ENCODE results near the gene EPHA2. TPM values are rescaled to one million over a fixed set of nuclear protein-coding genes. Genes with fewer than 3 reads are reported as not detected.
A peak's percentile ranks its signal among the peaks of the same experiment; 100 is the strongest.

The EPHA2 gene
- polyA plus RNA-seq, 2 of the 4 experiments (the other 2 are of a cell fraction) = 59.3 to 93.2 TPM

- ATAC-seq (no peak), FAIRE-seq (no peak), DNase-seq (ENCODE audit: low read depth in 1 of 2, low spot score in 1 of 2) (no peak)
- Histone ChIP-seq H3K9me3 (no peaks in the 10 kb centered on the region), H3K4me3 (0 out of 3 replicates have a peak overlapping the region, but pooled peaks have one; percentile 13), H3K4me2 (peak overlapping the region; percentile 81), H3K4me1 (peaks cover 92% of the 10 kb centered on the region), H3K27ac (peak overlapping the region; percentile 95 to 100)
- ChIA-PET POLR2A (no interaction called here), CTCF (interaction anchor here (3.1 to 16.2 kb wide), 5 partner anchors 12 to 65 kb away, joined by 15 to 222 read pairs (median 44); partner anchors contain the start of gene FAM131C)
- WGBS (ENCODE audit: missing lambda C conversion rate) = 85% methylated on average over 5 of the region's 5 CpGs
- TF ChIP-seq SMC3 (IDR thresholded peaks at IDR 0.05) = no peak
- TF ChIP-seq RCOR1 (IDR thresholded peaks at IDR 0.05; ENCODE audit: low read depth, low read length) = no peak
- TF ChIP-seq, protein P1, sequence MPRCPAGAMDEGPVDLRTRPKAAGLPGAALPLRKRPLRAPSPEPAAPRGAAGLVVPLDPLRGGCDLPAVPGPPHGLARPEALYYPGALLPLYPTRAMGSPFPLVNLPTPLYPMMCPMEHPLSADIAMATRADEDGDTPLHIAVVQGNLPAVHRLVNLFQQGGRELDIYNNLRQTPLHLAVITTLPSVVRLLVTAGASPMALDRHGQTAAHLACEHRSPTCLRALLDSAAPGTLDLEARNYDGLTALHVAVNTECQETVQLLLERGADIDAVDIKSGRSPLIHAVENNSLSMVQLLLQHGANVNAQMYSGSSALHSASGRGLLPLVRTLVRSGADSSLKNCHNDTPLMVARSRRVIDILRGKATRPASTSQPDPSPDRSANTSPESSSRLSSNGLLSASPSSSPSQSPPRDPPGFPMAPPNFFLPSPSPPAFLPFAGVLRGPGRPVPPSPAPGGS (IDR thresholded peaks at IDR 0.05) = no peak
- no peak for TF ChIP-seq KDM1A (IDR thresholded peaks at IDR 0.05; ENCODE audit: low read depth)
Measured at GRCh38 chr1:16142383-16142995, 13.4 kb downstream of the EPHA2 start.

DNA sequence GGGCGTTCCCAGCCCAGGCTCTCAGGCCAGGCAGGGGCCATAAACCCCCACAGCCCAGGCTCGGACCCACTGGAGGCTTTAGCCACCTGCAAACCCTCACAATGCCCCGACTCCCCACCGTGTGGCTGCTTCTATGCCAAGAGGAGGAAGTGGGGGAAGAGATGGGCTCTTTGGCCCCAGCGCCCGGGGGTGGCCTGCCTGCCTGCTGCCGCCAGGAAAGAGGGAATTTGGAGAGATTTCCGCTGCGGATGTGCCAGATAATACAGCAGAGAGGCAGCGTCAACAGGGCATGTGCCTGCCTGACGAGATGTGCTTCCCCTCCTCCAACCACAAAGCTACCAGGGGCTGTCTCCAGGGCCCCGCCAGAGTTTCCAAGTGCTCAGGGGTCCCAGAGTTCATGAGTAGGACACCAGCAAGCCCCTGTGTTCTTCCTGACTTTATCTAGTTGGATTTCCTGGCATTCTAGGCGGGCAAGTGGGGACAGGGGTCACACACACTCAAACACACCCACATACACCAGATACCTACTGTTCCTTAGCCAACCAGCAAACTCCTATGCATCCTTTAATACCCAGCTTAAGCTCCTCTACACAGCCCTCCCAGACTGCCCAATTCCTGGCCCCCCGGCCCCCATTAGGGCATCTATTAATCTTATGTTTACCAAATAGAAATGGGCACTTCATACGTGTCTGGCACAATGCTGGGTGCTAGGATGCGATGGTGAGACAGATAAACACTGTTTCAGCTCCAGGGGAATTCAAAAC is 14.1 kb downstream of the EPHA2 start:
- ChIA-PET POLR2A (no interaction called here), CTCF (interaction anchor here (0.8 to 4.5 kb wide), 5 partner anchors 9 to 63 kb away, joined by 3 to 44 read pairs (median 15); no protein-coding TSS in a partner anchor)
- WGBS (ENCODE audit: missing lambda C conversion rate) = 46% methylated on average over 7 of the region's 16 CpGs

DNA sequence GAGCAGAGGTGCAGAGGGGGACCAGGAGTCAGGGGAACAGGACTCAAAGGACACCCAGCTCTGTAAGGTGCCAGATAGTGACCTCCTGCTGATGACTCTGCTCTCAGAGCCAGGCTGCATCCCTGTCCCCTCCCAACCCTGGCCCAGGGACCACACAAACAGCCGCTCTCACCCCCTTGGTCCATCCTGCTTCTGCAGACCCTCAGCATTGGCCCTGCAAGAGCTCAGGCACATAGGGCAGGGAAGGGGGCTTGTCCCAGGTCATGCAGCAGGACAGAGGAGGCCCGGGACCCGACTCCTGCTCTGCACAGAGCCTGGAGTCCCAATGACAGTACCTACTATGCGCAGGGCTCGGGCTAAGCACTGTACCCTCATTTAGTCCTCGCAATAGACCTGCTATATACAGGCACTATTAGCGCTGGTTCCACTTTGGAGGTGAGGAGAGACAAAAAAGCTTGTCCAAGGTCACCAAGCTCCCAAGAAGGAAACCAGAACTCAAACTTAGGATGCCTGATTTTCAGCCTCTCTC is 15.7 kb downstream of the EPHA2 start:
- WGBS (ENCODE audit: missing lambda C conversion rate) = 84% methylated on average over 3 of the region's 7 CpGs
- H3K4me2 ChIP-seq = peak overlapping the region; percentile 81
- H3K4me3 ChIP-seq = peak overlapping the region; percentile 0; the same call in 2 of the 3 replicates
- no peaks in the 10 kb centered on the region for H3K9me3 ChIP-seq
- TF ChIP-seq CBX8 (IDR thresholded peaks at IDR 0.05) = no peak
- no peak for TF ChIP-seq FOXS1 (CRISPR knock-in tag; IDR thresholded peaks at IDR 0.05)
- TF ChIP-seq MAX (IDR thresholded peaks at IDR 0.05) = no peak
- no peak for TF ChIP-seq RARB (CRISPR knock-in tag; IDR thresholded peaks at IDR 0.05)
- no peak for TF ChIP-seq BHLHE40 (IDR thresholded peaks at IDR 0.05; ENCODE audit: low read depth, low read length)
- CTCF ChIA-PET = interaction anchor here (0.8 to 4.5 kb wide), 8 partner anchors 9 to 67 kb away, joined by 3 to 44 read pairs (median 7); partner anchors contain the start of gene FAM131C
- FAIRE-seq (no peak), ATAC-seq (no peak), DNase-seq (ENCODE audit: low read depth in 1 of 2, low spot score in 1 of 2) (no peak)
- POLR2A ChIA-PET = interaction anchor here (0.5 to 1.4 kb wide), 5 partner anchors 16 to 295 kb away, joined by 3 to 5 read pairs (median 4); partner anchors contain the start of gene EPHA2
- H3K4me1 ChIP-seq = peaks cover 73% of the 10 kb centered on the region
- peak overlapping the region; percentile 95 to 100 for H3K27ac ChIP-seq

More for the DNA sequence above, 14.1 kb downstream of the EPHA2 start:
- DNase-seq (ENCODE audit: low read depth in 1 of 2, low spot score in 1 of 2) (no peak), ATAC-seq (no peak), FAIRE-seq (no peak)
- Histone ChIP-seq H3K4me3 (0 out of 3 replicates have a peak overlapping the region, but pooled peaks have one; percentile 13), H3K9me3 (no peaks in the 10 kb centered on the region), H3K27ac (peak overlapping the region; percentile 95 to 100), H3K4me1 (peaks cover 84% of the 10 kb centered on the region), H3K4me2 (peak overlapping the region; percentile 81)
- TF ChIP-seq RAD21 (conservative IDR thresholded peaks at IDR 0.05 in 1 of 2, IDR thresholded peaks at IDR 0.05 in 1 of 2) = no peak
- peak; percentile 61; the same call in 1 of the 2 replicates for TF ChIP-seq POLR2AphosphoS2 (conservative IDR thresholded peaks at IDR 0.05; ENCODE audit: low read length)

GRCh38 chr1:16139473-16139962 is 16.4 kb downstream of the EPHA2 start:
- 13% methylated on average over 3 of the region's 3 CpGs for WGBS (ENCODE audit: missing lambda C conversion rate)
- Histone ChIP-seq H3K4me1 (peaks cover 67% of the 10 kb centered on the region), H3K9me3 (no peaks in the 10 kb centered on the region), H3K27ac (peak overlapping the region; percentile 95 to 100), H3K4me2 (peak overlapping the region; percentile 81), H3K4me3 (peak overlapping the region; percentile 13; the same call in 1 of the 3 replicates)
- peak in 1 of 2 experiments; percentile 57 for DNase-seq (ENCODE audit: low read depth in 1 of 2, low spot score in 1 of 2)
- ChIA-PET POLR2A (interaction anchor here (0.5 to 1.4 kb wide), 5 partner anchors 17 to 295 kb away, joined by 3 to 5 read pairs (median 3); partner anchors contain the start of gene EPHA2), CTCF (interaction anchor here (0.7 to 4.5 kb wide), 8 partner anchors 9 to 67 kb away, joined by 3 to 44 read pairs (median 7); partner anchors contain the start of gene FAM131C)
- FAIRE-seq = no peak
- TF ChIP-seq ATOH8 (CRISPR knock-in tag; IDR thresholded peaks at IDR 0.05; ENCODE audit: low read depth) (no peak), JUNB (IDR thresholded peaks at IDR 0.05) (0 out of 2 replicates have a peak, but pooled peaks have one; percentile 21), MAX (IDR thresholded peaks at IDR 0.05) (peak; percentile 34; the same call in 1 of the 2 replicates), NFE2L2 (conservative IDR thresholded peaks at IDR 0.05; ENCODE audit: low read length) (no peak), SMC3 (IDR thresholded peaks at IDR 0.05) (no peak), FOSL2 (IDR thresholded peaks at IDR 0.05) (no peak), FOSL2 (CRISPR knock-in tag; IDR thresholded peaks at IDR 0.05) (peak; percentile 48), POLR2AphosphoS2 (conservative IDR thresholded peaks at IDR 0.05; ENCODE audit: low read length) (peak; percentile 47; the same call in 1 of the 2 replicates), ESRRA (IDR thresholded peaks at IDR 0.05; ENCODE audit: borderline replicate concordance, low read length) (no peak), JUN (IDR thresholded peaks at IDR 0.05) (peak in 1 of 2 experiments; percentile 8; a peak in 1 of 5 replicates), EP300 (IDR thresholded peaks at IDR 0.05) (0 out of 5 replicates have a peak, but pooled peaks of 1 of the 2 experiments have one; percentile 15), E2F6 (IDR thresholded peaks at IDR 0.05; ENCODE audit: borderline replicate concordance, low read depth) (no peak)
- peak in 1 of 2 experiments; percentile 1; a peak in 2 of 6 replicates for ATAC-seq

Measured in A549 (cell line).